Measurements from ENCODE around the gene LIMK1. TPM values are rescaled to one million over a fixed set of nuclear protein-coding genes. Genes with fewer than 3 reads are reported as not detected.
A peak's percentile ranks its signal among the peaks of the same experiment; 100 is the strongest.

Gene LIMK1
- total and polyA plus RNA-seq, 12 donors: 5.0 to 17.3 (median 9.6) TPM

DNA sequence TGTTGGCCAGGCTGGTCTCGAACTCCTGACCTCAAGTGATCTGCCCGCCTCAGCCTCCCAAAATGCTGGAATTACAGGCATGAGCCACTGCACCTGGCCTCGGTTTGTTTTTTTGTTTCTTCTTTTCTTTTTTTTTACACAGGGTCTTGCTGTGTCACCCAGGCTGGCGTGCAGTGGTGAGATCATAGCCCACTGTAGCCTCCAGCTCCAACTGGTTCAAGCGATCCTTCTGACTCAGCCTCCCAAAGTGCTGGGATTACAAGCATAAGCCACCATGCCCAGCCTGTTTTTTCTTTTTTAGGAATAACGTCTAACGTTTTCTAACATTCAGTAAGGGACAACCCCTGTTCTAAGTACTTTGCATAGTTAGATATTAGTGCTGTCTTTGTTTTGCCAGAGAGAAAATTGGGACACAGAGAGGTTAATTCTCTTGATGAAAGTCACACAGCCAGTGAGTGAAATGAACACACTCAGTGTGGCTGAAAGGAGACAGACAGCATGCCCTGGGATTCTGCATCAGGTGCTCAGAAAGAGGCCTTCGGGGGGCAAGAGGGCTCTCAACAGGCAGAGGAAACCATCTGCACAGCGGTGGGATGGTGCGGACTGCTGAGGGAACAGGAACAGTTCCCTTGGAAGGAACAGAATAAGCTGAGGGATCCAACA, 4.3 kb downstream of the LIMK1 start:
- Histone ChIP-seq H3K36me3 (peaks cover 0 to 29% (median 0%) of the 10 kb centered on the region in 9 donors), H3K4me3 (no peak overlapping the region), H3K4me1 (peaks cover 6 to 30% (median 26%) of the 10 kb centered on the region in 9 donors), H3K27ac (no peak overlapping the region), H3K9me3 (no peaks in the 10 kb centered on the region), H3K27me3 (no peaks in the 10 kb centered on the region)
- intact Hi-C loops (cut with DNase I): loop anchor here in 1 of 10 donors (5.0 kb wide), 1 partner anchor 94 kb away; no protein-coding TSS in a partner anchor
- ATAC-seq (no peak), DNase-seq (no peak)
- TF ChIP-seq, protein P1, sequence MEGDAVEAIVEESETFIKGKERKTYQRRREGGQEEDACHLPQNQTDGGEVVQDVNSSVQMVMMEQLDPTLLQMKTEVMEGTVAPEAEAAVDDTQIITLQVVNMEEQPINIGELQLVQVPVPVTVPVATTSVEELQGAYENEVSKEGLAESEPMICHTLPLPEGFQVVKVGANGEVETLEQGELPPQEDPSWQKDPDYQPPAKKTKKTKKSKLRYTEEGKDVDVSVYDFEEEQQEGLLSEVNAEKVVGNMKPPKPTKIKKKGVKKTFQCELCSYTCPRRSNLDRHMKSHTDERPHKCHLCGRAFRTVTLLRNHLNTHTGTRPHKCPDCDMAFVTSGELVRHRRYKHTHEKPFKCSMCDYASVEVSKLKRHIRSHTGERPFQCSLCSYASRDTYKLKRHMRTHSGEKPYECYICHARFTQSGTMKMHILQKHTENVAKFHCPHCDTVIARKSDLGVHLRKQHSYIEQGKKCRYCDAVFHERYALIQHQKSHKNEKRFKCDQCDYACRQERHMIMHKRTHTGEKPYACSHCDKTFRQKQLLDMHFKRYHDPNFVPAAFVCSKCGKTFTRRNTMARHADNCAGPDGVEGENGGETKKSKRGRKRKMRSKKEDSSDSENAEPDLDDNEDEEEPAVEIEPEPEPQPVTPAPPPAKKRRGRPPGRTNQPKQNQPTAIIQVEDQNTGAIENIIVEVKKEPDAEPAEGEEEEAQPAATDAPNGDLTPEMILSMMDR (IDR thresholded peaks at IDR 0.05): no peak
- WGBS, 2 donors: 96 to 97% methylated on average over 10 of the region's 10 CpGs

- 46 to 47% methylated on average over 13 of the region's 13 CpGs for WGBS, 2 donors
- H3K9me3 ChIP-seq: peaks cover 0 to under 1% (median 0%) of the 10 kb centered on the region in 11 donors
- H3K4me1 ChIP-seq: peaks cover 10 to 38% (median 30%) of the 10 kb centered on the region in 9 donors
- DNase-seq (peak; percentile 38 to 71), ATAC-seq (peak; percentile 49 to 62 (median 54))
- H3K27me3 ChIP-seq: no peaks in the 10 kb centered on the region
- peaks cover 0 to 23% (median 1%) of the 10 kb centered on the region in 9 donors for H3K36me3 ChIP-seq
- TF ChIP-seq, protein P1 (IDR thresholded peaks at IDR 0.05): no peak
- peak overlapping the region; percentile 2 to 92 (median 74) for H3K27ac ChIP-seq
- H3K4me3 ChIP-seq: peak overlapping the region in 4 of 10 donors; percentile 54 to 63 (median 58)
- intact Hi-C loops (cut with DNase I): loop anchor here in 3 of 10 donors (5.0 kb wide), 2 partner anchors 80 to 85 kb away; partner anchors contain the start of gene EIF4H (in 2 of the 3)
Observed at GRCh38 chr7:74092321-74092963, 8.8 kb downstream of the LIMK1 start.

- H3K36me3 ChIP-seq: peaks cover 0 to 23% (median 4%) of the 10 kb centered on the region in 9 donors
- peak; percentile 56 to 73 (median 67) for ATAC-seq
- peak; percentile 42 to 77 for DNase-seq
Observed at GRCh38 chr7:74092964-74093471, 9.4 kb downstream of the LIMK1 start.

More at GRCh38 chr7:74092964-74093471, 9.4 kb downstream of the LIMK1 start:
- H3K27me3 ChIP-seq: no peaks in the 10 kb centered on the region
- H3K4me1 ChIP-seq: peaks cover 10 to 38% (median 30%) of the 10 kb centered on the region in 9 donors
- 37 to 63% methylated on average over 12 of the region's 12 CpGs for WGBS, 2 donors
- H3K4me3 ChIP-seq: peak overlapping the region in 8 of 10 donors; percentile 13 to 63 (median 56)
- peak overlapping the region; percentile 2 to 92 (median 74) for H3K27ac ChIP-seq
- TF ChIP-seq, protein P1 (IDR thresholded peaks at IDR 0.05): no peak
- H3K9me3 ChIP-seq: peaks cover 0 to 5% (median 0%) of the 10 kb centered on the region in 11 donors
- intact Hi-C loops (cut with DNase I): loop anchor here in 3 of 10 donors (5.0 kb wide), 2 partner anchors 79 to 84 kb away; partner anchors contain the start of gene EIF4H (in 2 of the 3)

Data from heart right ventricle (tissue), 16 donors.